ENCODE results near the gene FANCE. TPM values are rescaled to one million over a fixed set of nuclear protein-coding genes. Genes with fewer than 3 reads are reported as not detected.

Gene FANCE
- total RNA-seq, 6 donors from 2014 or later, result 6.1 to 13.3 (median 9.3) TPM

- peaks cover 43 to 70% (median 62%) of the 10 kb centered on the region in 4 donors for H3K4me1 ChIP-seq
- peak overlapping the region; percentile 94 to 97 (median 94) for H3K27ac ChIP-seq
- DNase-seq (no peak), ATAC-seq (ENCODE audit: low FRiP score in 2 of 2) (no peak)
- H3K9me3 ChIP-seq, result no peaks in the 10 kb centered on the region
- WGBS, 2 donors, result 69 to 76% methylated on average over 6 to 9 of the region's 9 CpGs
- TF ChIP-seq POLR2A (IDR thresholded peaks at IDR 0.05), result no peak
- TF ChIP-seq POLR2AphosphoS5 (IDR thresholded peaks at IDR 0.05), result no peak
- no peak for TF ChIP-seq CTCF (IDR thresholded peaks at IDR 0.05)
- TF ChIP-seq EP300 (IDR thresholded peaks at IDR 0.05), result no peak
- H3K4me3 ChIP-seq, result peak overlapping the region; percentile 48 to 95 (median 84)
- H3K36me3 ChIP-seq, result no peaks in the 10 kb centered on the region
- peaks cover 0 to 12% (median 4%) of the 10 kb centered on the region in 4 donors for H3K27me3 ChIP-seq
Observed at GRCh38 chr6:35495258-35496035, 43.3 kb downstream of the FANCE start.

- Histone ChIP-seq H3K36me3 (no peaks in the 10 kb centered on the region), H3K27ac (peak overlapping the region; percentile 94 to 97 (median 94)), H3K9me3 (no peaks in the 10 kb centered on the region), H3K4me1 (peaks cover 40 to 65% (median 56%) of the 10 kb centered on the region in 4 donors), H3K27me3 (peaks cover 0 to 12% (median 4%) of the 10 kb centered on the region in 4 donors), H3K4me3 (peak overlapping the region; percentile 48 to 95 (median 84))
- DNase-seq (peak in 1 of 2 donors; percentile 90), ATAC-seq (ENCODE audit: low FRiP score in 2 of 2) (peak; percentile 4 to 55)
- 25 to 46% methylated on average over 5 to 28 of the region's 63 CpGs for WGBS, 2 donors
- TF ChIP-seq POLR2A (IDR thresholded peaks at IDR 0.05) (no peak), POLR2AphosphoS5 (IDR thresholded peaks at IDR 0.05) (no peak), CTCF (IDR thresholded peaks at IDR 0.05) (no peak), EP300 (IDR thresholded peaks at IDR 0.05) (no peak)
Observed at GRCh38 chr6:35496036-35496840, 44.1 kb downstream of the FANCE start.

GRCh38 chr6:35496841-35497570, 44.9 kb downstream of the FANCE start, which contains the start of gene TEAD3:
Gene TEAD3, minus strand, starts transcription at chr6:35497079.
- Histone ChIP-seq H3K36me3 (no peaks in the 10 kb centered on the region), H3K27me3 (peaks cover 0 to 12% (median 4%) of the 10 kb centered on the region in 4 donors), H3K4me1 (peaks cover 34 to 58% (median 49%) of the 10 kb centered on the region in 4 donors), H3K27ac (peak within 1 kb of the TSS; percentile 94 to 97 (median 95)), H3K9me3 (no peaks in the 10 kb centered on the region), H3K4me3 (peak within 1 kb of the TSS; percentile 48 to 95 (median 84))
- TF ChIP-seq POLR2A (IDR thresholded peaks at IDR 0.05) (peak in 3 of 4 donors; percentile 19 to 68 (median 64)), POLR2AphosphoS5 (IDR thresholded peaks at IDR 0.05) (no peak), CTCF (IDR thresholded peaks at IDR 0.05) (peak in 1 of 6 experiments; percentile 26), EP300 (IDR thresholded peaks at IDR 0.05) (no peak)
- ATAC-seq (ENCODE audit: low FRiP score in 2 of 2) (peak; percentile 49 to 81), DNase-seq (peak; percentile 69 to 95)
- 0% methylated on average over 3 to 44 of the region's 98 CpGs for WGBS, 2 donors

GRCh38 chr6:35497571-35498421, 45.7 kb downstream of the FANCE start:
- Histone ChIP-seq H3K9me3 (no peaks in the 10 kb centered on the region), H3K36me3 (no peaks in the 10 kb centered on the region), H3K27me3 (peaks cover 0 to 12% (median 4%) of the 10 kb centered on the region in 4 donors), H3K27ac (peak overlapping the region; percentile 94 to 97 (median 95)), H3K4me1 (peaks cover 26 to 50% (median 41%) of the 10 kb centered on the region in 4 donors), H3K4me3 (peak overlapping the region; percentile 44 to 95 (median 84))
- DNase-seq (peak; percentile 54 to 91), ATAC-seq (ENCODE audit: low FRiP score in 2 of 2) (peak; percentile 54 to 79)
- 5 to 7% methylated on average over 44 to 48 of the region's 77 CpGs for WGBS, 2 donors
- TF ChIP-seq CTCF (IDR thresholded peaks at IDR 0.05) (no peak), POLR2AphosphoS5 (IDR thresholded peaks at IDR 0.05) (peak; percentile 63 to 65), EP300 (IDR thresholded peaks at IDR 0.05) (no peak)
